GM12891 (cell line): ENCODE results near the gene PCDH15.

Experiments used
- POLR2A ChIP-seq: IDR thresholded peaks from 2 replicates; pipeline ENCODE4 v1.6.1; 2011; ENCODE audit warnings: low read depth, low read length, control low read depth
- POLR2AphosphoS5 ChIP-seq: IDR thresholded peaks from 2 replicates; pipeline ENCODE4 v1.6.1; 2011; ENCODE audit warnings: low read depth, low read length, control low read depth

- TF ChIP-seq POLR2AphosphoS5 (no peak), POLR2A (no peak)
These were observed 247.0 kb downstream of the PCDH15 start for GRCh38 chr10:54554028-54554427.
